ENCODE results near the gene CD48.

Gene CD48

DNA sequence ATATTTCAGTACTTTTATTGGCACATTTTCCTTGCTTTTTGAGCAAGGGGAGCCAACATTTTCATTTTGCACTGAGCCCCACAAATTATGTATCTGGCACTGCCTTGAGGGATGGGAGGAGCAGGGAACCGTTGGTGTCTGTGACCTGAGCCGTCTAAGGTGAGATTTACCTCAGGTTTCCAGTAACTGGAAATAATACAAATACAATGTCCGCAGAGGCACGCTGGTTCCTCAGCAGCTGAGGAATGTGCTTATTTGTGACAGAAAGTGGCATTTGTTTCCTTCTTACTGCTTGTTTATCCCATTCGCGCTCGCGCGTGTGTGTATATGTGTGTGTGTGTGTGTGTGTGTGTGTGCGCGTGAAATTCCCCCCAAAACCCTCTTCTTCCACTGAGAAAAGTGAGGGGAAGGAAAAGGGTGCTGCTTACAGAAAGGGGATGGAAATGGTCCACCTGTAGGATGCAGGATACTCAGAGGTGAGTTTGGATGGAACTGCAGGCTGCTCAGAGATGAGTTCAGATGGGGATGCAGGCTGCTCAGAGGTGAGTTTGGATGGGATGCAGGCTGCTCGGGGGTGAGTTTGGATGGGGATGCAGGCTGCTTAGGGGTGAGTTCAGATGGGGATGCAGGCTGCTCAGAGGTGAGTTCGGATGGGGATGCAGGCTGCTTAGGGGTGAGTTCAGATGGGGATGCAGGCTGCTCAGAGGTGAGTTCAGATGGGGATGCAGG is 34.6 kb downstream of the CD48 start:
- no peak for DNase-seq (ENCODE audit: low read depth in 2 of 2)

DNA sequence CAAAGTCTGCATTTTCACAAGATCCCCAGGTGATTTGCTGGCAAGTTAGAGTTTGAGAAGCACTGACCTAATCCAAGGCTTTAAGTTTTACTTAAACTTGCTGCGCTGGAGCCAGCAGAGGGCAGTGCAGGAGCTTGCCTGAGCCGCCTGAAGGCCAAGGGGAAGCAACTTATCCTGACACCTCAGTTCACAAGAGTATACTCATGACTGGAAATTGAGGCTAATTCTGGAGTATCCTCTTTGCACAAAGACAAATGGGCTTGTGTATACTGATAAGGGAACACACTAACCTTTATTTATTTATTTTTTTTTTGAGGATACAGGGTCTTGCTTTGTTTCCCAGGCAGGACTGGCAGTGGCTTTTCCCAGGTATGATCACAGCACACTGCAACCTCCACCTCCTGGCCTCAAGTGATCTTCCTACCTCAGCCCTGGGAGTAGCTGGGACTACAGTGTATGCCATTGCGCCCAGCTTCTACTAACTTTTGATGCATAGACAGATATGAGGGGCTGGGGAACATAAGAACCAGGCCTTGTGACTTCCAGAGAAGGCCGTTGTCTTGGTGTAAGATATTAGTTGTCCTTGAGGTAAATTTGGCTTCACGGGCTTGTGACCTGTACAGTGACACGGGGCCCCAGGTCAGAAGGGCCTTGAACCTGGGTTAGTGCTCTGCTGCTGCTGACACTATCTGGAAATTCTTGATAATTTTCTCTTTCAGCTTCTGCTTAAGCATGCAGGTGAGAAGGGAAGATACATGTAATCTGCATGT is 35.8 kb downstream of the CD48 start:
- peak; percentile 66 to 77 for DNase-seq (ENCODE audit: low read depth in 2 of 2)

DNA sequence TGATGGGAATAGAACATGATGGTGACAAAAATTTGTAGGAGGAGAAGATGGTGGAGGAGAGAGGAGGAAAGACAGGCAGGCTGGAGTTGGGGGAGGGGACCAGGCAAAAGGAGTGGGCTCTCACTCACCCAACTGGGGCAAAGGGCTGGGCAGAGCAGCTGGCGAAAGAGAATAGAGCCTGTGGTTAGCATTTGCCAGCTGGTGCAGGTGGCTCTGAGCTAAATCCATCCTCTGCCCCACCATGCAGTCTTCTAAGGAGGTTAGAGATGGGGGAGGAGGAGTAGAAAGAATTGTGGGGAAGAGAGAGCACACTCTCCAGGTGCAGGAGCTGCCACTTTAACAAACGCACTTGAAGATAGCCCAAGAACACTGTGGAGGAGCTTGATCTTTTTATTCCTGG is 37.2 kb downstream of the CD48 start:
- no peak for DNase-seq (ENCODE audit: low read depth in 2 of 2)

GRCh38 chr1:160672789-160673695 is 38.6 kb downstream of the CD48 start:
- DNase-seq (ENCODE audit: low read depth in 2 of 2): no peak

DNA sequence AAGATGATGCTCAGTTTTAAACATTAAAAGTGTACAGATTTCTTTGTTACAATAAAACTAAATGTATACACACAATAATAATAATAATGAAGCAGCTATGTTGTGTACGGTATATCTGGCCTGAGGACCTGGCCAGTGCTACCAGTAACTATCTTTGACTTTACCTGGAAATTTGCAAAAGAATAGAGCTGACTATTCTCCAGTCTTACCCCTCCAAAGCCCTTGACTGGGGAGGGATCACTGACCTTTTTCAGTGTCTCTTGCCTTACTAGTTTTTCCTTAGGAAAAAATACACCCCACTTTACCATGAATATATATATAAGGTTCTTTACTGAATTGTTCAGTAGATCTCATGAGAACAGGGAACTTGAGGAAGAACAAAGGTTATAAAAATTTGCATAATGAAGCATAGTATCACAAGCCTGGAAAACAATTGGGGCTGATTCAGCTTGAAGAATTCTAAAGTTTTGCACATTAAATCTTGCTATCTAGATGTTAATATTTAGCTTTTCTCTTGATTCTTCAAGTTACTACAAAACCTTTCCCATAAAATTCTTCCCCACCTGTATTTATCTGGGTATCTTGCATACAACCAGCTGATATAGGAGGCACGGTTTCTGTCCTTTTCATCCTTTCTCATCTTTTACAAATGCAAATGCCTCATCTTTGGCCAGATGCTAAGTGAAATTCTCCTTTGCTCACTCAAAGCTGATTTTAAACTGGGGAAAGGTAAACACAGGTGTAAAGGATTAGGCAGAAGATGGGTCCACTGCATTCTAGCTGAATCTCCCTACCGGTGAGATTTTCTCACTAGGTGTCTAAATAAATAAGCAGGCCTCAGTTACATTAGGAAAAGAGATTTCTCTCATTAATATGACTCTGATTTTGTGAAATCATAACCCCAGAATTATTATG is 39.8 kb downstream of the CD48 start:
- no peak for DNase-seq (ENCODE audit: low read depth in 2 of 2)

DNA sequence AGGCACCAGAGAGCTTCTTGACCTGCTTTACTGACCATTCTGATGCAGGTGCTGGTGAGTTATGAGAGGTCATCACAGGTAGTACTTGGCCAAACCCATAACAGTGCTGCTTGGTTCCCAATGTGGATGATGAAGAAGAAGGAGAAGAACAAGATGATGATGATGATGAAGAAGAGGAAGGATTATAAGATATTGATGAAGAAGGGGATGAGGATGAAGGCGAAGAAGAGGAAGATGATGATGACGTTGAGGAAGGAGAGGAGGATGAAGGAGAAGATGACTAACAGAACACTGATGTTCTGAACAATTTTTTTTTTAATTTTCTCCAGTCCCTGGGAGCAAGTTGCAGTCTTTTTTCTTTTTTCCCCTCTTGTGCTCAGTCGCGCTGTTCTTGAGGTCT is 40.9 kb downstream of the CD48 start:
- DNase-seq (ENCODE audit: low read depth in 2 of 2): no peak

DNA sequence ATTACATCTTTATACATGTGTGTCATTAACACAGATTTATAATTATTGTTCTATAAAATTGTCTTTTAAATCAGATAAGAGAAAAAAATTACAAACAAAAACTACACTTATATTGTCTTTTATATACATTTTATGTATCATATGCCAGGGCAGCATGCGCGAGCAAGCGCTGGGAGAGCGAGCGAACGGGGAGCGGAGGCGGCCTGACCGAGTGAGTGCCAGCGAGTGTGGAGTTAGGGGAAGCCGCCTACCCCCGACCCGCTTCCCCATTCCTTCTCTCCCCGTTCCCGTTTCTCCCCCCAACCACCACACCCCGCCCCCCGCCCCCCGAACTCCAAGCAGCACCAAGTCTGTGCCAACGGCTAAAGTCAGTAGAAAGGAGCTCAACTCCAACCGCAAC is 41.8 kb downstream of the CD48 start:
- no peak for DNase-seq (ENCODE audit: low read depth in 2 of 2)

- DNase-seq (ENCODE audit: low read depth in 2 of 2): no peak
These were observed 42.3 kb downstream of the CD48 start for GRCh38 chr1:160669276-160669675.

DNA sequence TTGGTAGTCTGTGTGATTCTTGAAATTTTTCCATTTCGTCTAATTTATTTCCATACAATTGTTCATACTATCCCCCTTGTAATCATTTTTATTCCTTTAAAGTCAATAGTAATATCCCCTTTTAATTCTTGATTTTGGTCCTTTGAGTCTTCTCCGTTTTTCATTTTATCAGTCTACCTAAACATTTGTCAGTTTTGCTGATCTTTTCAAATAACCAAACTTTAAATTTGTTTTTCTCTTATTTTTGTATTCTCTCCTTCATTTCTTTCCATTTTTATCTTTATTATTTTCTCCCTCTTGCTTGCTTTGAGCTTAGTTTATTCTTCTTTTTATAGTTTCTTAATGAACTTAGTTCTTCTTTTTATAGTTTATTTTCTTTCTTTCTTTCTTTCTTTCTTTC is 43.7 kb downstream of the CD48 start:
- no peak for DNase-seq (ENCODE audit: low read depth in 2 of 2)

GRCh38 chr1:160666079-160666442 is 45.6 kb downstream of the CD48 start:
- no peak for DNase-seq (ENCODE audit: low read depth in 2 of 2)

DNA sequence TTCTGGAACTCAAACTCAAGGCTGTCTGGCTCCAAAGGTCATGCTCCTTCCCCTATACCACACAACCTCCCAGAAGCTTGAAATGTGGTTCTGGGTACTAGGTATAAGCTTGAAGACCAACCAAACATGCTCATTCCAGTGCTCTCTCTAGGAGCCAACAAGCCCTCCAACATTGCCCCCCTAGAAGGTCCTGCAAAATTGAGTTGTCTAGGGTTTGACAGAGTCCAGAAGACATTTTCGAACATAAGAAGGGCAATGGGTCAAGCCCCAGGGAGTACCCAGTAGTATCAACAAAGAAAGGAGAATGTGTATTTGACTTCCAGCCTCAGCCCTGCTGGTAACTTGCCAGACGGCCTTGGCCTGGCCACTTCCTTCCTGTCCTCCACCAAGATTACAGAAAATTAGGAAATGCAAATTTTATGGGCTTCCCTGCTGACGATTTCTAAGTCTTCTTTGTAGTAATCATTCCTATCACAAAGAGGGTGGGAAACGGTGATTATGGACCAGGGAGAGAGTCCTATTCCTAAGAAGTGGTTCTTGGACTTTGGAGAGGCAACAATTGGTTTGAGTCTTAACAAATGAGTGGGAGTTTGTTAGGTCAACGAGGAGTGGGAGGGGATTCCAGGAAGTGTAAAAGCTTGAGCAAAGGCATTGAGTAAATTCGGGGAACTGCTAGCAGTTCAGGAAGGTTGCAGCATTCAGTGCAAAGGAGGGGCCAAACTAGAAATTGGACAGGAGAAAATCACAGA is 46.1 kb downstream of the CD48 start:
- no peak for DNase-seq (ENCODE audit: low read depth in 2 of 2)

GRCh38 chr1:160664573-160665051 is 47.0 kb downstream of the CD48 start:
- DNase-seq (ENCODE audit: low read depth in 2 of 2): no peak

GRCh38 chr1:160662910-160663309 is 48.7 kb downstream of the CD48 start:
- no peak for DNase-seq (ENCODE audit: low read depth in 2 of 2)

DNA sequence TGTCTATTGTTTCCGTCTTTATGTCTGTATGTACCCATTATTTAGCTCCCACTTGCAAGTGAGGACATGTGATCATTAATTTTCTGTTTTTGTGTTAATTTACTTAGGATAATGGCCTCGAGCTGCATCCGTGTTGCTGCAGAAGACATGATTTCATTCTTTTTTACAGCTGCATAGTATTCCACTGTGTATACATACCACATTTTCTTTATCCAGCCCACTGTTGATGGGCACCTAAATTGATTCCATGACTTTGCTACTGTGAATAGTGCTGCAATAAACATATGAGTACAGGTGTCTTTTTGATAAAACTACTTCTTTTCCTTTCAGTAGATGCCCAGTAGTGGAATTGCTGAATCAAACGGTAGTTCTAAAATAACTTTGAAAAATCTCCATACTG is 52.1 kb downstream of the CD48 start:
- DNase-seq (ENCODE audit: low read depth in 2 of 2): no peak

DNA sequence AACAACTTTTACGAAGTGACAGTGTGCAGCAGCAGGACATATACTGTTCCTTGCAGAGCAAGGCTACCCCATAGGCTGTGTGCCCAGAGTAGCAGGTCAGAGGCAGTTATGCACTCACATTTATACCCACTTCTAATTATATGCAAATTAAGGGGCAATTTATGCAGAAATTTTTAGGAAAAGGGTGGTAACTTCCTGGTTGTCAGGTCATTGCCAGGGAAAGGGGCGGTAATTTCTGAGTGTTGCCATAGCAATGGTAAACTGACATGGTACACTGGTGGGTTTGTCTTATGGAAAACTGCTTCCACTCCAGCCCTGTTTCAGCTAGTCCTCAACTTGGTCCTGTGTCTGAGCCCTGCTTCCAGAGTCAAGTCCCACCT is 52.8 kb downstream of the CD48 start:
- no peak for DNase-seq (ENCODE audit: low read depth in 2 of 2)

- no peak for DNase-seq (ENCODE audit: low read depth in 2 of 2)
These were observed 53.3 kb downstream of the CD48 start for GRCh38 chr1:160658162-160658813.

- no peak for DNase-seq (ENCODE audit: low read depth in 2 of 2)
These were observed 54.3 kb downstream of the CD48 start for GRCh38 chr1:160657250-160657781.

DNA sequence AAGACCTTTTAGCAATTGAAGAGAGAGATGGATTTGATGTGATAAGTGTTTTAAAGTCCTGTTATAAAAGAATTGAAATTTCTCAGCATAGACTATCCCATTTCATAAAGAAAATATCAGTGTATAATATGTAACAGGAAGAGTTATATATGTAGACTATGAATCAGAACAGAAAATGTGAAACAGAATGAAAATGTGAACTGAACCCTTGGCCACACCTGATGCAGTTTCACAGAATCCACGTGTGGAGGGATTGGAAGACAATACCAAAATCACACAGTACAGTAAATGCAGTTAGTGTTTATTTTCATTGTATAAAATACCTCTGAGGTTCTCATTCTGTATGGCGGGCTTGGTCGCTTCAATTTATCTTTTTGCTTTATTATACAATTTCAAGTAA is 54.9 kb downstream of the CD48 start:
- no peak for DNase-seq (ENCODE audit: low read depth in 2 of 2)

- no peak for DNase-seq (ENCODE audit: low read depth in 2 of 2)
These were observed 58.0 kb downstream of the CD48 start for GRCh38 chr1:160653620-160654016.
